ENCODE measurements around the gene MMP10. TPM values are rescaled to one million over a fixed set of nuclear protein-coding genes. Genes with fewer than 3 reads are reported as not detected.

MMP10 gene
- total RNA-seq, 1 donor from 2014 or later, result not detected

- DNase-seq (ENCODE audit: low spot score), result no peak
Measured at GRCh38 chr11:102727890-102728289, 52.5 kb downstream of the MMP10 start.

DNA sequence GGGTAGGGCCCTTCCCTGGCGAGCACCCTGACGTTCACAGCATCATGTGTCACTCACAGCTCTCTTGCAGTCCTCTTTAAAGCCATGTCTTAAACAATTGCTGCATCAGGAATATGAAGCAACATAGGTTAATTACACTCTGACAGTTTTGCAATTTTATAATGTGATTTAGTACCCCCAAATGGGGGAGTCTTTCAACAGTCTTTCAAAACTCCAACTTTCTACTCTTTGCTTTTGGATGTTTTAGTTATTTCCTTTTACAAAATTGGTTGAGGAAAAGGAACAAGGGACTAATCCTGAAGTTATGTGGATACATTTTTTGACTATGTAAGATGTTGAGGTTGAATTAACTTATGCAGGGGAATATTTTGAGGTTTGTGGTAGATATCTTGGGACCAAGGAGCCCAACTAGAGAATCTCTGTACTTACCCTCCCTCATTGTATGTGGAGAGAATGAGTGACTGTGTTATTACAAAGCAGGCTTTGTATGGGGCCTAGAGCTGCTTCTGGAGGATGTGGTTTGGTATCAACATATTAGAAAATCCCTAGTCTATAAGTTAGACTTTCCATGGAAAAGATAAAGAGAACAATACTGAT is 55.4 kb downstream of the MMP10 start, which contains the start of gene MMP8:
TSS of gene MMP8 (minus strand) at position 51 of the 597 bp plus-strand sequence. CDS start 99 bp downstream, outside the sequence.
- no peak for DNase-seq (ENCODE audit: low spot score)

DNA sequence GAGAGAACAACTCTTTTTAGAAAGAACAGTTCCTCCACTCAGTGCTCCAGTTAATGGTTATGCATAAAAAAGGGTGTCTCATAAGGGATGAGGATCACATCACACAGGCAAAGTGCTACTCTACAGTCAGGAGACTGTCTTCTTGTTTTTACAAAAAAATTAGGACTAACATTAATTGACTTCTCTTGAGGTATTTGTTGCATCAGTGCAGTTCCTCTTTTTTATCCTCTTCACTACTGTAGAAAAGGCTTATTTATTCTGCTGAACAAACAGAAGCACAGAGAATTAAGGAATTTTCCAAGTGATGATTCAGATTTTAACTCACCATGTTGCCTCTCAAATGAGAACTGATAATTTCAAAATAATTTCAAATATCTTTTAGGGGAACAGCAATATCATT is 57.6 kb downstream of the MMP10 start:
- no peak for DNase-seq (ENCODE audit: low spot score)

Other genes with a start within 250 kb of the MMP10 start
- 1,865 TPM for gene MMP7, start 249.9 kb downstream of the MMP10 start, total RNA-seq
- gene MMP20, start 155.3 kb downstream of the MMP10 start, total RNA-seq, result 0.35 TPM
- not detected for gene MMP27, start 74.9 kb downstream of the MMP10 start, total RNA-seq
- not detected for gene MMP8, start 55.7 kb downstream of the MMP10 start, total RNA-seq
- 99.4 TPM for gene MMP1, start 17.5 kb upstream of the MMP10 start, total RNA-seq
- gene MMP3, start 63.0 kb upstream of the MMP10 start, total RNA-seq, result 0.17 TPM
- gene MMP12, start 94.4 kb upstream of the MMP10 start, total RNA-seq, result 1.7 TPM
- gene MMP13, start 175.1 kb upstream of the MMP10 start, total RNA-seq, result not detected

All from mucosa of gallbladder (tissue), 1 donor.